SK-N-SH (cell line): ENCODE results near the gene KLHL30. TPM values are rescaled to one million over a fixed set of nuclear protein-coding genes. Genes with fewer than 3 reads are reported as not detected.

Experiments used
- CTCF ChIA-PET: fragments of 300-600, 350-600 bp; formaldehyde crosslinking; extraction: SDS; loops from one replicate; lab custom pipeline; 2021; lab: Yijun Ruan, JAX
- POLR2A ChIA-PET: fragments of 350-600 bp; sonication (Branson Sonifier 250); formaldehyde crosslinking; extraction: SDS; loops from one replicate; lab custom pipeline; 2020; ENCODE audit warnings: antibody characterized with exemption, inconsistent platforms; lab: Yijun Ruan, JAX
- DNase-seq: peaks from one replicate; pipeline ENCODE4 v3.0.0; 2012
- H2AFZ ChIP-seq: fragments of 200-600 bp; sonication (generic); 2 replicates; pipeline ENCODE4 v1.8.1; 2016; ENCODE audit warnings: antibody characterized with exemption, mild to moderate bottlenecking, low read depth
- H3F3A ChIP-seq: fragments of 200-600 bp; sonication (generic); replicated peaks from 2 replicates; pipeline ENCODE3; 2016; ENCODE audit warnings: antibody characterized with exemption, mild to moderate bottlenecking; ENCODE audit not compliant: insufficient read depth
- H3K27ac ChIP-seq, 2 experiments: fragments of 200-500 bp in 1 of 2; fragments of 200-600 bp in 1 of 2; sonication (Bioruptor generic) in 1 of 2; sonication (generic), shearing (Covaris generic) in 1 of 2; 2 replicates each; pipeline versions ENCODE4 v1.5.1 to v1.6.1; 2014 to 2016; ENCODE audit warnings: low read depth in 2 of 2, inconsistent platforms in 1 of 2, low read length in 1 of 2, mild to moderate bottlenecking in 1 of 2, mixed read lengths in 1 of 2
- H3K27me3 ChIP-seq: fragments of 200-600 bp; sonication (generic), shearing (Covaris generic); 2 replicates; pipeline ENCODE4 v1.6.1; 2016; ENCODE audit warnings: mixed run types; ENCODE audit not compliant: insufficient read depth
- H3K36me3 ChIP-seq, 2 experiments: fragments of 200-500 bp in 1 of 2; fragments of 200-600 bp in 1 of 2; sonication (Bioruptor generic) in 1 of 2; sonication (generic) in 1 of 2; replicated peaks in 1 of 2; 2 replicates each; pipeline versions ENCODE3 to v1.5.1; 2014 to 2016; ENCODE audit warnings: low read length in 1 of 2, mild to moderate bottlenecking in 1 of 2; ENCODE audit not compliant: insufficient read depth in 2 of 2, control insufficient read depth in 1 of 2
- H3K4me1 ChIP-seq, 2 experiments: fragments of 200-500 bp in 1 of 2; fragments of 200-600 bp in 1 of 2; sonication (Bioruptor generic) in 1 of 2; sonication (generic), shearing (Covaris generic) in 1 of 2; 2 replicates each; pipeline versions ENCODE4 v1.5.1 to v1.6.1; 2014 to 2016; ENCODE audit warnings: low read depth in 1 of 2, low read length in 1 of 2, mixed run types in 1 of 2; ENCODE audit not compliant: insufficient read depth in 2 of 2, control insufficient read depth in 1 of 2
- H3K4me2 ChIP-seq: fragments of 200-600 bp; sonication (generic), shearing (Covaris generic); 2 replicates; pipeline ENCODE4 v1.6.1; 2017; ENCODE audit warnings: mixed run types
- H3K4me3 ChIP-seq, 2 experiments: fragments of 200-500 bp in 1 of 2; fragments of 200-600 bp in 1 of 2; sonication (Bioruptor generic) in 1 of 2; sonication (generic), shearing (Covaris generic) in 1 of 2; 2 replicates each; pipeline versions ENCODE4 v1.5.1 to v1.8.1; 2014 to 2016; ENCODE audit warnings: low read depth in 2 of 2, inconsistent platforms in 1 of 2, low read length in 1 of 2, mild to moderate bottlenecking in 1 of 2, mixed read lengths in 1 of 2, moderate library complexity in 1 of 2
- H3K79me2 ChIP-seq: fragments of 200-600 bp; sonication (generic); 2 replicates; pipeline ENCODE4 v1.8.1; 2017; ENCODE audit warnings: mild to moderate bottlenecking; ENCODE audit not compliant: insufficient read depth
- H3K9ac ChIP-seq: fragments of 200-600 bp; sonication (generic); 2 replicates; pipeline ENCODE4 v1.6.1; 2017; ENCODE audit warnings: mixed run types
- H3K9me2 ChIP-seq: fragments of 200-600 bp; sonication (generic); 2 replicates; pipeline ENCODE4 v1.6.1; 2017; ENCODE audit warnings: mixed run types
- H3K9me3 ChIP-seq: fragments of 200-600 bp; sonication (generic); 2 replicates; pipeline ENCODE4 v1.6.1; 2017; ENCODE audit warnings: mixed run types, mild to moderate bottlenecking, moderate library complexity
- H4K20me1 ChIP-seq: fragments of 200-600 bp; sonication (generic); 2 replicates; pipeline ENCODE4 v1.6.1; 2017; ENCODE audit warnings: mild to moderate bottlenecking, mixed run types; ENCODE audit not compliant: insufficient read depth
- ELF1 ChIP-seq: IDR thresholded peaks from 2 replicates; pipeline ENCODE4 v1.4.0; 2012
- EZH2phosphoT487 ChIP-seq: fragments of 200-600 bp; sonication (generic); IDR thresholded peaks from 2 replicates; pipeline ENCODE4 v1.6.1; 2017; ENCODE audit warnings: low read depth, mixed run types, mild to moderate bottlenecking, antibody characterized with exemption, moderate library complexity, borderline replicate concordance
- FOSL2 ChIP-seq: IDR thresholded peaks from 2 replicates; pipeline ENCODE4 v1.4.0; 2012; ENCODE audit warnings: low read depth, mild to moderate bottlenecking, moderate library complexity, borderline replicate concordance
- FOXM1 ChIP-seq: IDR thresholded peaks from 2 replicates; pipeline ENCODE4 v1.4.0; 2012; ENCODE audit warnings: low read depth, mild to moderate bottlenecking
- GABPA ChIP-seq: IDR thresholded peaks from 2 replicates; pipeline ENCODE4 v1.4.0; 2012; ENCODE audit warnings: low read depth, mild to moderate bottlenecking
- MAX ChIP-seq: IDR thresholded peaks from 2 replicates; pipeline ENCODE4 v1.4.0; 2012; ENCODE audit warnings: low read depth
- MEF2A ChIP-seq: IDR thresholded peaks from 2 replicates; pipeline ENCODE4 v1.4.0; 2012; ENCODE audit warnings: low read depth, borderline replicate concordance
- MXI1 ChIP-seq: IDR thresholded peaks from 2 replicates; pipeline ENCODE4 v1.6.1; 2012; ENCODE audit warnings: mild to moderate bottlenecking, low read depth, low read length, improper control_type of control experiment
- NFIC ChIP-seq: IDR thresholded peaks from 2 replicates; pipeline ENCODE4 v1.4.0; 2012; ENCODE audit warnings: borderline replicate concordance
- NRF1 ChIP-seq: IDR thresholded peaks from 2 replicates; pipeline ENCODE4 v1.6.1; 2012; ENCODE audit warnings: low read depth, mild to moderate bottlenecking, low read length
- POLR2AphosphoS5 ChIP-seq: IDR thresholded peaks from 2 replicates; pipeline ENCODE4 v1.6.1; 2012; ENCODE audit warnings: low read depth, low read length
- RAD21 ChIP-seq: IDR thresholded peaks from 2 replicates; pipeline ENCODE4 v1.6.1; 2012; ENCODE audit warnings: mild to moderate bottlenecking, low read length
- RCOR1 ChIP-seq: fragments of 150-350 bp; IDR thresholded peaks from 2 replicates; pipeline ENCODE4 v1.6.1; 2017; ENCODE audit warnings: antibody characterized with exemption, low read length
- SIN3A ChIP-seq: IDR thresholded peaks from 2 replicates; pipeline ENCODE4 v1.6.1; 2012; ENCODE audit warnings: low read depth, mild to moderate bottlenecking, low read length, moderate library complexity, borderline replicate concordance
- SMC3 ChIP-seq: IDR thresholded peaks from 2 replicates; pipeline ENCODE4 v1.6.1; 2012; ENCODE audit warnings: low read depth, low read length, improper control_type of control experiment
- TCF12 ChIP-seq: IDR thresholded peaks from 2 replicates; pipeline ENCODE4 v1.4.0; 2012
- TEAD4 ChIP-seq: IDR thresholded peaks from 2 replicates; pipeline ENCODE4 v1.4.0; 2012; ENCODE audit warnings: mild to moderate bottlenecking, borderline replicate concordance; ENCODE audit not compliant: insufficient read depth
- YY1 ChIP-seq: IDR thresholded peaks from 2 replicates; pipeline ENCODE4 v1.4.0; 2012; ENCODE audit warnings: low read depth, mild to moderate bottlenecking
- WGBS: methylation state at CpG from one replicate; pipeline ENCODE4 v1.1.6; 2017; ENCODE audit warnings: low lambda C conversion rate; 5-methylcytosine and 5-hydroxymethylcytosine counted together
- polyA plus RNA-seq, 3 experiments: library from polyadenylated mRNA; depleted of rRNA; stranded (reverse); fragments of >200 nt; gene quantifications; 2 replicates each; pipeline ENCODE4 v1.2.3, GENCODE V29; 2012
- TF ChIP-seq, protein P1 (sequence below): IDR thresholded peaks from 2 replicates; pipeline ENCODE4 v1.4.0; 2012; ENCODE audit warnings: low read depth, borderline replicate concordance
- TF ChIP-seq, protein P2 (sequence below): IDR thresholded peaks from 2 replicates; pipeline ENCODE4 v1.4.0; 2012; ENCODE audit warnings: low read depth, borderline replicate concordance
- TF ChIP-seq, protein P3 (sequence below): fragments of 150-350 bp; IDR thresholded peaks from 2 replicates; pipeline ENCODE4 v1.6.1; 2016; ENCODE audit warnings: mild to moderate bottlenecking, low read depth, low read length
- TF ChIP-seq, protein P4 (sequence below): fragments of 200-600 bp; sonication (generic); IDR thresholded peaks from 2 replicates; pipeline ENCODE4 v1.6.1; 2017; ENCODE audit warnings: antibody characterized with exemption, mild to moderate bottlenecking, moderate library complexity

KLHL30 gene
- polyA plus RNA-seq, 1 of the 3 experiments (the other 2 are of a cell fraction): not detected

DNA sequence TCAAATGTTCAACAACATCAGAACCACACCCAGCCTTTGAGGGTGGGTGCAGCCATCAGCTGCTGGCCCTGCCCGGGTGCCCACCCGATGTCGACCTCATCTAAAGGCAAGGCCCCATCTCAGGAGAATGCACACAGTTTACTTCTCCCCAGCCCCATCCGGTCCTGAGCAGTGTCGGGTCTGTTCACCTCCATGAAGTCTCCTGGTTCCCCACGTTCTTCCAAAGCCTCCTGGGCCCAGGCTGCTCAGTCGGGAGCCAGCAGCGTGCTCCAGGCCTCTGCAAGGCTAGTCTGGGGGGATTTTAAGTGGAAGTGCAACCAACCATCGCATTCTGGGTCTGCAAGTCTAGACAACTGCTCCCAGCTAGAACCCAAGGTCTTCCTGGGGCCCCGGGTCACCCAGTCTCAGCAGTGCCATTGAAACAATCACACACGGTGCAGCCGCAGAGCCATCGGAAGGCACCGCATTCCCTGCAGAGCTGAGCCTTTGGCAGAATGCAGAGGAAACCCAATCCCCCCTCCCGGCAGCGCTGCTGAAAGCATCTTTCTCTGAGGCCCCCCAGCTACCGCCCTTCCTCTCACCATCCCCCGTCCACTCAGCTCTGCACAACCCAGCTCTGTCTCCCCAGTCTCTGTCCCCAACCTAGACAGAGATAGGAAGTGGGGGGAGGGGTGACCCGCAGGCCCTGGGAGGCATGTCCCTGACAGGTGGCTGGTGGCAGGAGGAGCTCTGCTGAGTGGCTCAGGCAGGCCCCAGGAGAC lies 29.9 kb upstream of the KLHL30 start:
- H3K9me3 ChIP-seq: peaks cover 8% of the 10 kb centered on the region

GRCh38 chr2:238113611-238114010 lies 24.9 kb upstream of the KLHL30 start:
- ChIA-PET POLR2A (no interaction called here), CTCF (interaction anchor here (0.7 to 1.0 kb wide), 2 partner anchors 10 to 15 kb away, joined by 3 read pairs; no protein-coding TSS in a partner anchor)
- H3K4me3 ChIP-seq: no peak overlapping the region
- H4K20me1 ChIP-seq: no peaks in the 10 kb centered on the region
- H3K36me3 ChIP-seq: no peaks in the 10 kb centered on the region
- no peak overlapping the region for H2AFZ ChIP-seq
- no peaks in the 10 kb centered on the region for H3F3A ChIP-seq
- DNase-seq: no peak
- H3K9me2 ChIP-seq: no peaks in the 10 kb centered on the region
- 59% methylated on average over 6 of the region's 13 CpGs for WGBS
- H3K27me3 ChIP-seq: no peaks in the 10 kb centered on the region; the same call in 1 of the 2 replicates
- H3K79me2 ChIP-seq: no peaks in the 10 kb centered on the region
- H3K9me3 ChIP-seq: peaks cover 8% of the 10 kb centered on the region
- H3K4me1 ChIP-seq: peaks cover 0 to 14% of the 10 kb centered on the region in 2 experiments; a peak in 1 of 4 replicates
- no peak overlapping the region for H3K27ac ChIP-seq
- no peak overlapping the region for H3K4me2 ChIP-seq
- H3K9ac ChIP-seq: no peak overlapping the region
- TF ChIP-seq ELF1 (no peak), YY1 (no peak), GABPA (no peak), TCF12 (no peak), FOSL2 (no peak), SMC3 (no peak), SIN3A (no peak), RAD21 (no peak), EZH2phosphoT487 (no peak), FOXM1 (no peak), RCOR1 (no peak), MXI1 (no peak), NFIC (no peak), MEF2A (no peak), TEAD4 (no peak)
- TF ChIP-seq, protein P1, sequence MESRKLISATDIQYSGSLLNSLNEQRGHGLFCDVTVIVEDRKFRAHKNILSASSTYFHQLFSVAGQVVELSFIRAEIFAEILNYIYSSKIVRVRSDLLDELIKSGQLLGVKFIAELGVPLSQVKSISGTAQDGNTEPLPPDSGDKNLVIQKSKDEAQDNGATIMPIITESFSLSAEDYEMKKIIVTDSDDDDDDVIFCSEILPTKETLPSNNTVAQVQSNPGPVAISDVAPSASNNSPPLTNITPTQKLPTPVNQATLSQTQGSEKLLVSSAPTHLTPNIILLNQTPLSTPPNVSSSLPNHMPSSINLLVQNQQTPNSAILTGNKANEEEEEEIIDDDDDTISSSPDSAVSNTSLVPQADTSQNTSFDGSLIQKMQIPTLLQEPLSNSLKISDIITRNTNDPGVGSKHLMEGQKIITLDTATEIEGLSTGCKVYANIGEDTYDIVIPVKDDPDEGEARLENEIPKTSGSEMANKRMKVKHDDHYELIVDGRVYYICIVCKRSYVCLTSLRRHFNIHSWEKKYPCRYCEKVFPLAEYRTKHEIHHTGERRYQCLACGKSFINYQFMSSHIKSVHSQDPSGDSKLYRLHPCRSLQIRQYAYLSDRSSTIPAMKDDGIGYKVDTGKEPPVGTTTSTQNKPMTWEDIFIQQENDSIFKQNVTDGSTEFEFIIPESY: no peak
- TF ChIP-seq, protein P2, sequence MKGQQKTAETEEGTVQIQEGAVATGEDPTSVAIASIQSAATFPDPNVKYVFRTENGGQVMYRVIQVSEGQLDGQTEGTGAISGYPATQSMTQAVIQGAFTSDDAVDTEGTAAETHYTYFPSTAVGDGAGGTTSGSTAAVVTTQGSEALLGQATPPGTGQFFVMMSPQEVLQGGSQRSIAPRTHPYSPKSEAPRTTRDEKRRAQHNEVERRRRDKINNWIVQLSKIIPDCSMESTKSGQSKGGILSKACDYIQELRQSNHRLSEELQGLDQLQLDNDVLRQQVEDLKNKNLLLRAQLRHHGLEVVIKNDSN: no peak
- TF ChIP-seq, protein P3, sequence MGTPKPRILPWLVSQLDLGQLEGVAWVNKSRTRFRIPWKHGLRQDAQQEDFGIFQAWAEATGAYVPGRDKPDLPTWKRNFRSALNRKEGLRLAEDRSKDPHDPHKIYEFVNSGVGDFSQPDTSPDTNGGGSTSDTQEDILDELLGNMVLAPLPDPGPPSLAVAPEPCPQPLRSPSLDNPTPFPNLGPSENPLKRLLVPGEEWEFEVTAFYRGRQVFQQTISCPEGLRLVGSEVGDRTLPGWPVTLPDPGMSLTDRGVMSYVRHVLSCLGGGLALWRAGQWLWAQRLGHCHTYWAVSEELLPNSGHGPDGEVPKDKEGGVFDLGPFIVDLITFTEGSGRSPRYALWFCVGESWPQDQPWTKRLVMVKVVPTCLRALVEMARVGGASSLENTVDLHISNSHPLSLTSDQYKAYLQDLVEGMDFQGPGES: no peak
- TF ChIP-seq, protein P4, sequence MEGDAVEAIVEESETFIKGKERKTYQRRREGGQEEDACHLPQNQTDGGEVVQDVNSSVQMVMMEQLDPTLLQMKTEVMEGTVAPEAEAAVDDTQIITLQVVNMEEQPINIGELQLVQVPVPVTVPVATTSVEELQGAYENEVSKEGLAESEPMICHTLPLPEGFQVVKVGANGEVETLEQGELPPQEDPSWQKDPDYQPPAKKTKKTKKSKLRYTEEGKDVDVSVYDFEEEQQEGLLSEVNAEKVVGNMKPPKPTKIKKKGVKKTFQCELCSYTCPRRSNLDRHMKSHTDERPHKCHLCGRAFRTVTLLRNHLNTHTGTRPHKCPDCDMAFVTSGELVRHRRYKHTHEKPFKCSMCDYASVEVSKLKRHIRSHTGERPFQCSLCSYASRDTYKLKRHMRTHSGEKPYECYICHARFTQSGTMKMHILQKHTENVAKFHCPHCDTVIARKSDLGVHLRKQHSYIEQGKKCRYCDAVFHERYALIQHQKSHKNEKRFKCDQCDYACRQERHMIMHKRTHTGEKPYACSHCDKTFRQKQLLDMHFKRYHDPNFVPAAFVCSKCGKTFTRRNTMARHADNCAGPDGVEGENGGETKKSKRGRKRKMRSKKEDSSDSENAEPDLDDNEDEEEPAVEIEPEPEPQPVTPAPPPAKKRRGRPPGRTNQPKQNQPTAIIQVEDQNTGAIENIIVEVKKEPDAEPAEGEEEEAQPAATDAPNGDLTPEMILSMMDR: no peak

More for the DNA sequence above, 29.9 kb upstream of the KLHL30 start:
- ChIA-PET POLR2A (interaction anchor here (0.7 kb wide), 1 partner anchor 10 kb away, joined by 4 read pairs; no protein-coding TSS in a partner anchor), CTCF (interaction anchor here (0.6 to 1.1 kb wide), 3 partner anchors 51 to 157 kb away, joined by 3 to 4 read pairs (median 4); no protein-coding TSS in a partner anchor)
- Histone ChIP-seq H3K4me2 (no peak overlapping the region), H3K4me1 (peaks cover 0 to 12% of the 10 kb centered on the region in 2 experiments; a peak in 1 of 4 replicates), H3K36me3 (no peaks in the 10 kb centered on the region), H3K9me2 (no peaks in the 10 kb centered on the region), H3F3A (no peaks in the 10 kb centered on the region), H3K27ac (no peak overlapping the region; a peak in 1 of 4 replicates), H3K4me3 (no peak overlapping the region), H3K27me3 (no peaks in the 10 kb centered on the region), H3K9ac (no peak overlapping the region), H4K20me1 (no peaks in the 10 kb centered on the region), H3K79me2 (no peaks in the 10 kb centered on the region), H2AFZ (no peak overlapping the region)
- peak; percentile 51 for DNase-seq
- TF ChIP-seq NRF1 (no peak), MEF2A (no peak), MAX (no peak), POLR2AphosphoS5 (no peak)
- whole genome bisulfite sequencing: 77% methylated on average over 17 of the region's 19 CpGs
